ENCODE results near the gene PFDN4.

PFDN4 gene

DNA sequence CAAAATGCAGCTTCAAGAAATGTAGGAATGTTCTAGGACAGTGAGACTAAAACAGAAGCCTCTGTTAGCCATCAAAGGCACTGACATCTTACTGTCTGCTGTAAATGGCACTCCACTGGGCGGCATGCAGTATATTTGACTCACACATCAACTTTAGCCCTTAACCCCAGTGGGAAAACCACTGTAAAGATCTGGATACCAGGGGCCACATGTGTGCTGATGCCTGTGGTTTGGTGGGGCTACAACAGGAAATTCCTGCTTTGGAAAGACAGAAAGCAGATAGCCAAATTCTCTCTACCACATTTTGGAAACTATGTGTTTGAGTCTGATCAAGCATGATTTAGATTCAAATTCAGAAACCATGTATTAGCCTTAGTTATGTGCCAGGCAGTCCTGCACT lies 4.3 kb downstream of the PFDN4 start:
- Histone ChIP-seq H3K14ac (ENCODE audit: low read length) (no peak overlapping the region), H3K23ac (ENCODE audit: low read length) (no peak overlapping the region), H2AFZ (ENCODE audit: insufficient read depth, low read length, poor library complexity) (no peak overlapping the region), H3K18ac (ENCODE audit: low read length) (no peak overlapping the region), H2BK12ac (ENCODE audit: low read length) (no peak overlapping the region), H3K4ac (ENCODE audit: low read depth, low read length) (no peak overlapping the region), H3K27me3 (ENCODE audit: insufficient read depth, low read length) (no peaks in the 10 kb centered on the region), H2BK120ac (ENCODE audit: insufficient read depth, low read length, poor library complexity) (no peak overlapping the region), H3K9me3 (ENCODE audit: insufficient read depth, low read depth, low read length) (no peaks in the 10 kb centered on the region), H4K12ac (ENCODE audit: low read depth, low read length) (no peak overlapping the region), H3K79me1 (ENCODE audit: low read length) (peaks cover 16% of the 10 kb centered on the region), H3K4me3 (ENCODE audit: low read depth, low read length) (no peak overlapping the region), H2AK5ac (ENCODE audit: low read length) (no peak overlapping the region), H2BK5ac (ENCODE audit: low read depth, low read length, poor library complexity) (no peak overlapping the region), H3K4me1 (ENCODE audit: control insufficient read depth in 1 of 2, insufficient read depth in 2 of 2, low read length in 2 of 2) (peaks cover 14 to 18% of the 10 kb centered on the region in 2 experiments), H3K36me3 (ENCODE audit: control insufficient read depth in 1 of 2, insufficient read depth in 2 of 2, low read length in 2 of 2) (peaks cover 7 to 11% of the 10 kb centered on the region in 2 experiments), H4K8ac (ENCODE audit: low read depth, low read length) (no peak overlapping the region), H3K9ac (ENCODE audit: low read length) (no peak overlapping the region), H3K4me2 (ENCODE audit: low read length) (no peak overlapping the region), H3K27ac (ENCODE audit: low read depth, low read length) (peak overlapping the region; percentile 62), H4K91ac (ENCODE audit: low read depth, low read length) (no peak overlapping the region), H3K79me2 (ENCODE audit: control insufficient read depth, insufficient read depth, low read length, poor library complexity) (peaks cover 17% of the 10 kb centered on the region)
- whole genome bisulfite sequencing (ENCODE audit: extremely low coverage, insufficient coverage, insufficient read length), result no CpG with 5 or more reads among the region's 1 CpG
- no peak for DNase-seq

DNA sequence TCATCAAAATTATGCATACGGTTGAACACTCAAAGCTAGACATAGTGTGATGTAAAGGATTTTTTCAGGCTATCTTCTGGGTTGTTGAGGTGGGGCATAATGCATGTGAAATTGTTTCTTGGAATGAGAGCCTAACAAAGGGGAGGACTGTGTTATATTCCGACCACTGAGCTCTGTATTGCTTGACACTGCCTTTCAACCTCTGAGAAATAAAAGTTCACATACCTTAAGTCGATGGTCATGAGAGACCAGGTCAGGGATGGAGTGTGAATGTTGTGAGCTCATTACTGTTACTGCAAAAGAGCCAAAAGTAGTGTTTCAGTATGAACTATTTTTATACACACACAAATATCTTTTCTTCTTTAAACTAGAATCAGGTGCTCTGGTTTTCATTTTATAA lies 5.0 kb downstream of the PFDN4 start:
- no peak overlapping the region for H2BK12ac ChIP-seq (ENCODE audit: low read length)
- no peaks in the 10 kb centered on the region for H3K9me3 ChIP-seq (ENCODE audit: insufficient read depth, low read depth, low read length)
- peaks cover 9 to 14% of the 10 kb centered on the region in 2 experiments for H3K36me3 ChIP-seq (ENCODE audit: control insufficient read depth in 1 of 2, insufficient read depth in 2 of 2, low read length in 2 of 2)
- peaks cover 15% of the 10 kb centered on the region for H3K79me2 ChIP-seq (ENCODE audit: control insufficient read depth, insufficient read depth, low read length, poor library complexity)
- H2BK120ac ChIP-seq (ENCODE audit: insufficient read depth, low read length, poor library complexity), result no peak overlapping the region
- H3K4me2 ChIP-seq (ENCODE audit: low read length), result no peak overlapping the region
- no peak overlapping the region for H3K18ac ChIP-seq (ENCODE audit: low read length)
- no peak overlapping the region for H3K4me3 ChIP-seq (ENCODE audit: low read depth, low read length)
- H3K9ac ChIP-seq (ENCODE audit: low read length), result no peak overlapping the region
- peaks cover 16% of the 10 kb centered on the region for H3K79me1 ChIP-seq (ENCODE audit: low read length)
- H2AK5ac ChIP-seq (ENCODE audit: low read length), result no peak overlapping the region
- DNase-seq, result no peak
- no peaks in the 10 kb centered on the region for H3K27me3 ChIP-seq (ENCODE audit: insufficient read depth, low read length)
- no peak overlapping the region for H2BK5ac ChIP-seq (ENCODE audit: low read depth, low read length, poor library complexity)
- no peak overlapping the region for H4K91ac ChIP-seq (ENCODE audit: low read depth, low read length)
- H3K23ac ChIP-seq (ENCODE audit: low read length), result no peak overlapping the region
- H2AFZ ChIP-seq (ENCODE audit: insufficient read depth, low read length, poor library complexity), result no peak overlapping the region
- H4K12ac ChIP-seq (ENCODE audit: low read depth, low read length), result no peak overlapping the region
- no peak overlapping the region for H4K8ac ChIP-seq (ENCODE audit: low read depth, low read length)
- H3K4me1 ChIP-seq (ENCODE audit: control insufficient read depth in 1 of 2, insufficient read depth in 2 of 2, low read length in 2 of 2), result peaks cover 14 to 18% of the 10 kb centered on the region in 2 experiments
- no CpG with 5 or more reads among the region's 3 CpGs for WGBS (ENCODE audit: extremely low coverage, insufficient coverage, insufficient read length)
- peak overlapping the region; percentile 8 for H3K4ac ChIP-seq (ENCODE audit: low read depth, low read length)
- no peak overlapping the region for H3K14ac ChIP-seq (ENCODE audit: low read length)
- peak overlapping the region; percentile 62 for H3K27ac ChIP-seq (ENCODE audit: low read depth, low read length)

DNA sequence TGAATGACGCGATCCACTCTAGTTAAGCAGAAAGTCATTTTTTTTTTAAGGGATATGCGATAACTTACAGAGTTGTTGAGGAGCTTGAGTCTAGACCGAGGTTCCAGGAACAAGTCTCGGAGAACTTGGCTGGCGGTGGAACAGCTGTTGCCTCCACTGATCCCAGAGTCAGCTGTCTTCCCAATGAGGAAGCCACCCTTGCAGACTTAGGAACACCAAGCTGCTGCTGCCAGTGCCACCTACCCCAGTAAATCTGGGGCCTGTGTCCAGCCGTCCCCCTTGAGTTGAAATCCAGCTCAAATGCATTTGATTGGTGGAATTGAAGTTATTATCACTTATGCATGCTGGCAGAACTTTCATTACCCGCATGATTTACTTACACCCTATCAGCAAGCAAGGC lies 6.7 kb downstream of the PFDN4 start:
- Histone ChIP-seq H2AK5ac (ENCODE audit: low read length) (peak overlapping the region; percentile 86), H4K8ac (ENCODE audit: low read depth, low read length) (peak overlapping the region; percentile 82), H2AFZ (ENCODE audit: insufficient read depth, low read length, poor library complexity) (peak overlapping the region; percentile 54), H3K36me3 (ENCODE audit: control insufficient read depth in 1 of 2, insufficient read depth in 2 of 2, low read length in 2 of 2) (peaks cover 9 to 14% of the 10 kb centered on the region in 2 experiments), H3K79me1 (ENCODE audit: low read length) (peaks cover 8% of the 10 kb centered on the region), H3K27ac (ENCODE audit: low read depth, low read length) (no peak overlapping the region), H3K4me1 (ENCODE audit: control insufficient read depth in 1 of 2, insufficient read depth in 2 of 2, low read length in 2 of 2) (peaks cover 10 to 13% of the 10 kb centered on the region in 2 experiments), H3K9me3 (ENCODE audit: insufficient read depth, low read depth, low read length) (no peaks in the 10 kb centered on the region), H3K23ac (ENCODE audit: low read length) (no peak overlapping the region), H3K27me3 (ENCODE audit: insufficient read depth, low read length) (no peaks in the 10 kb centered on the region), H3K9ac (ENCODE audit: low read length) (no peak overlapping the region), H3K18ac (ENCODE audit: low read length) (peak overlapping the region; percentile 99), H4K12ac (ENCODE audit: low read depth, low read length) (peak overlapping the region; percentile 54), H2BK120ac (ENCODE audit: insufficient read depth, low read length, poor library complexity) (no peak overlapping the region), H3K4me3 (ENCODE audit: low read depth, low read length) (no peak overlapping the region), H2BK5ac (ENCODE audit: low read depth, low read length, poor library complexity) (peak overlapping the region; percentile 73), H4K91ac (ENCODE audit: low read depth, low read length) (peak overlapping the region; percentile 37), H3K4ac (ENCODE audit: low read depth, low read length) (peak overlapping the region; percentile 89), H3K14ac (ENCODE audit: low read length) (no peak overlapping the region), H2BK12ac (ENCODE audit: low read length) (peak overlapping the region; percentile 49), H3K4me2 (ENCODE audit: low read length) (no peak overlapping the region), H3K79me2 (ENCODE audit: control insufficient read depth, insufficient read depth, low read length, poor library complexity) (peaks cover 4% of the 10 kb centered on the region)
- WGBS (ENCODE audit: extremely low coverage, insufficient coverage, insufficient read length), result no CpG with 5 or more reads among the region's 8 CpGs
- no peak for DNase-seq

DNA sequence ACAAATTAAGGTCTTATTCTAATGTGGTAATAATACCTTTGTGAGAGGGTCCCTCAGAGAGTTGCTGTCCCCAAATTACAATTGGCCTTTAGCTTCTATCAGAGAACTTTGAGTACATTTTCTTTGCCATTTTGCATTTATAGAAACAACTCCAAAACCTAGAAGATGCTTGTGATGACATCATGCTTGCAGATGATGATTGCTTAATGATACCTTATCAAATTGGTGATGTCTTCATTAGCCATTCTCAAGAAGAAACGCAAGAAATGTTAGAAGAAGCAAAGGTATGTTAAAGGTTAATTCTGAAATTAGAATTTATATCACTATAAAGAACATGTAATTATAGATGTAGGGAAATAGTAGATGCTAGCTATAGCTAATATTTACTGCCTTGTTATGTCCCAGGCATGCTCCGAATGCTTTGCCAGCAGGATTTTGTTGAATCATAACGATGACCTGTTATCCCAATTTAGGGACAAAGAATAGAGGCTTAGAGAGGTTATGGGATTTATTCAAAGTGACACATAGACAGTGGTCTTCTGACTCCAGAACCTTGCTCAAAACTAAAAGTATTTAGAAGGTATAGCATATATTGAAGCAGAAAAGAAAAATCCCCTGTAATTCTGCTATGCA lies 7.4 kb downstream of the PFDN4 start:
- Histone ChIP-seq H3K18ac (ENCODE audit: low read length) (no peak overlapping the region), H2AK5ac (ENCODE audit: low read length) (no peak overlapping the region), H4K12ac (ENCODE audit: low read depth, low read length) (no peak overlapping the region), H3K4me2 (ENCODE audit: low read length) (no peak overlapping the region), H4K8ac (ENCODE audit: low read depth, low read length) (no peak overlapping the region), H2BK5ac (ENCODE audit: low read depth, low read length, poor library complexity) (no peak overlapping the region), H4K91ac (ENCODE audit: low read depth, low read length) (no peak overlapping the region), H3K23ac (ENCODE audit: low read length) (no peak overlapping the region), H2AFZ (ENCODE audit: insufficient read depth, low read length, poor library complexity) (no peak overlapping the region), H3K79me1 (ENCODE audit: low read length) (peaks cover 8% of the 10 kb centered on the region), H2BK12ac (ENCODE audit: low read length) (no peak overlapping the region), H3K9me3 (ENCODE audit: insufficient read depth, low read depth, low read length) (no peaks in the 10 kb centered on the region), H3K4me1 (ENCODE audit: control insufficient read depth in 1 of 2, insufficient read depth in 2 of 2, low read length in 2 of 2) (peaks cover 10% of the 10 kb centered on the region in 2 experiments), H3K27ac (ENCODE audit: low read depth, low read length) (no peak overlapping the region), H3K9ac (ENCODE audit: low read length) (no peak overlapping the region), H3K14ac (ENCODE audit: low read length) (no peak overlapping the region), H3K27me3 (ENCODE audit: insufficient read depth, low read length) (no peaks in the 10 kb centered on the region), H3K4me3 (ENCODE audit: low read depth, low read length) (no peak overlapping the region), H2BK120ac (ENCODE audit: insufficient read depth, low read length, poor library complexity) (no peak overlapping the region), H3K36me3 (ENCODE audit: control insufficient read depth in 1 of 2, insufficient read depth in 2 of 2, low read length in 2 of 2) (peaks cover 12 to 14% of the 10 kb centered on the region in 2 experiments), H3K79me2 (ENCODE audit: control insufficient read depth, insufficient read depth, low read length, poor library complexity) (peaks cover 4% of the 10 kb centered on the region), H3K4ac (ENCODE audit: low read depth, low read length) (no peak overlapping the region)
- no CpG with 5 or more reads among the region's 3 CpGs for WGBS (ENCODE audit: extremely low coverage, insufficient coverage, insufficient read length)
- DNase-seq, result no peak

Measured in trophoblast cell (in vitro differentiated cells and primary cell).